GM23338 (cell line): ENCODE results near the gene CACNA1C. TPM values are rescaled to one million over a fixed set of nuclear protein-coding genes. Genes with fewer than 3 reads are reported as not detected.

Source experiments
- ATAC-seq: fragments of 200-7000 bp; cut with Tn5 transposase; 3 replicates; pipeline ENCODE4 v1.9.1; 2020
- DNase-seq: peaks from one replicate; pipeline ENCODE4 v3.0.0-alpha.2; 2015; ENCODE audit warnings: low spot score
- H2AFZ ChIP-seq: fragments of 200-600 bp; sonication (generic); 2 replicates; pipeline ENCODE4 v1.8.0; 2016; ENCODE audit warnings: antibody characterized with exemption, mild to moderate bottlenecking, moderate library complexity
- H3F3A ChIP-seq: fragments of 200-600 bp; sonication (generic); replicated peaks from 2 replicates; pipeline ENCODE4 v1.8.0; 2017; ENCODE audit warnings: antibody characterized with exemption, mixed run types, low read depth
- H3K27ac ChIP-seq: fragments of 200-600 bp; sonication (generic); 2 replicates; pipeline ENCODE4 v1.6.1; 2016; ENCODE audit warnings: low read depth
- H3K27me3 ChIP-seq: fragments of 200-600 bp; sonication (generic); 2 replicates; pipeline ENCODE4 v1.8.0; 2016; ENCODE audit warnings: mild to moderate bottlenecking, mixed run types, moderate library complexity; ENCODE audit not compliant: insufficient read depth
- H3K36me3 ChIP-seq: fragments of 200-600 bp; sonication (generic); 2 replicates; pipeline ENCODE4 v1.8.0; 2016; ENCODE audit warnings: mild to moderate bottlenecking; ENCODE audit not compliant: insufficient read depth
- H3K4me1 ChIP-seq: fragments of 200-600 bp; sonication (generic); 2 replicates; pipeline ENCODE4 v1.8.0; 2016; ENCODE audit warnings: mild to moderate bottlenecking, moderate library complexity; ENCODE audit not compliant: insufficient read depth
- H3K4me2 ChIP-seq: fragments of 200-600 bp; sonication (generic); 2 replicates; pipeline ENCODE4 v1.7.1; 2017; ENCODE audit warnings: mixed run types
- H3K4me3 ChIP-seq: fragments of 200-600 bp; sonication (generic); 2 replicates; pipeline ENCODE4 v1.6.1; 2016; ENCODE audit warnings: mixed run types
- H3K79me2 ChIP-seq: fragments of 200-600 bp; sonication (generic); replicated peaks from 2 replicates; pipeline ENCODE4 v1.8.0; 2017; ENCODE audit warnings: mild to moderate bottlenecking; ENCODE audit not compliant: insufficient read depth
- H3K9me2 ChIP-seq: fragments of 200-600 bp; sonication (generic); 2 replicates; pipeline ENCODE4 v1.8.0; 2017; ENCODE audit not compliant: insufficient read depth
- H4K20me1 ChIP-seq: fragments of 200-600 bp; sonication (generic); replicated peaks from 2 replicates; pipeline ENCODE4 v1.8.0; 2017; ENCODE audit warnings: mild to moderate bottlenecking; ENCODE audit not compliant: insufficient read depth
- H3K27ac Mint-ChIP-seq: 2 replicates; pipeline ENCODE4 v1.8.0; 2020; ENCODE audit warnings: inconsistent platforms, mild to moderate bottlenecking, moderate library complexity, mixed read lengths
- H3K27me3 Mint-ChIP-seq: 3 replicates; pipeline ENCODE4 v1.8.0; 2022; ENCODE audit warnings: low read depth, mild to moderate bottlenecking, moderate library complexity, mixed read lengths, inconsistent platforms; ENCODE audit not compliant: insufficient read depth, poor library complexity
- H3K36me3 Mint-ChIP-seq: 3 replicates; pipeline ENCODE4 v1.8.0; 2021; ENCODE audit warnings: low read depth, mild to moderate bottlenecking, inconsistent platforms, moderate library complexity, mixed read lengths
- H3K4me1 Mint-ChIP-seq: 3 replicates; pipeline ENCODE4 v1.8.0; 2020; ENCODE audit warnings: mild to moderate bottlenecking, inconsistent platforms, mixed read lengths
- H3K4me3 Mint-ChIP-seq: 3 replicates; pipeline ENCODE4 v1.8.0; 2021; ENCODE audit warnings: moderate library complexity, mild to moderate bottlenecking, inconsistent platforms, mixed read lengths
- H3K9me3 Mint-ChIP-seq: 3 replicates; pipeline ENCODE4 v1.8.0; 2020; ENCODE audit warnings: moderate library complexity, mild to moderate bottlenecking, inconsistent platforms, mixed read lengths
- CREB1 ChIP-seq: fragments of 250-450 bp; sonication (Bioruptor Pico); IDR thresholded peaks from 2 replicates; pipeline ENCODE4 v1.5.0; 2020; ENCODE audit warnings: low read depth, mild to moderate bottlenecking, moderate library complexity
- EZH2 ChIP-seq: fragments of 200-600 bp; sonication (generic); IDR thresholded peaks from one replicate; pipeline ENCODE4 v1.8.0; 2017; ENCODE audit warnings: antibody characterized with exemption, mild to moderate bottlenecking, low read depth; ENCODE audit not compliant: unreplicated experiment
- EZH2phosphoT487 ChIP-seq: fragments of 200-600 bp; sonication (generic); IDR thresholded peaks from one replicate; pipeline ENCODE4 v1.8.1; 2018; ENCODE audit warnings: antibody characterized with exemption; ENCODE audit not compliant: unreplicated experiment
- STAT1 ChIP-seq: IDR thresholded peaks from one replicate; pipeline ENCODE4 v1.6.1; 2016; ENCODE audit warnings: antibody characterized with exemption; ENCODE audit not compliant: unreplicated experiment
- ZNF331 ChIP-seq: fragments of 250-450 bp; sonication (Bioruptor Pico); IDR thresholded peaks from 2 replicates; pipeline ENCODE4 v1.5.0; 2020; ENCODE audit warnings: low read depth, mild to moderate bottlenecking, moderate library complexity
- polyA plus RNA-seq: library from polyadenylated mRNA; unstranded; fragments of >200 nt; fragmentation: Nextera tagmentation; extraction: Ambion mirVana; gene quantifications from 2 replicates; pipeline ENCODE4 v1.2.1, GENCODE V29; 2016
- total RNA-seq: library from RNA; depleted of rRNA; stranded (reverse); fragments of >200 nt; shearing (Covaris generic); gene quantifications from 2 replicates; pipeline ENCODE4 v1.2.3, GENCODE V29; 2014
- TF ChIP-seq, protein P1 (sequence below): IDR thresholded peaks from 2 replicates; pipeline ENCODE4 v1.6.1; 2016; ENCODE audit warnings: antibody characterized with exemption
- TF ChIP-seq, protein P2 (sequence below): IDR thresholded peaks from one replicate; pipeline ENCODE4 v1.6.1; 2018; ENCODE audit warnings: antibody characterized with exemption; ENCODE audit not compliant: unreplicated experiment
- TF ChIP-seq, protein P3 (sequence below): fragments of 250-450 bp; sonication (Bioruptor Pico); IDR thresholded peaks from 2 replicates; pipeline ENCODE4 v1.5.0; 2020; ENCODE audit warnings: mild to moderate bottlenecking, moderate library complexity

Gene CACNA1C
- total and polyA plus RNA-seq, 2 experiments from 2014 or later, result 0.78 to 2.1 TPM

DNA sequence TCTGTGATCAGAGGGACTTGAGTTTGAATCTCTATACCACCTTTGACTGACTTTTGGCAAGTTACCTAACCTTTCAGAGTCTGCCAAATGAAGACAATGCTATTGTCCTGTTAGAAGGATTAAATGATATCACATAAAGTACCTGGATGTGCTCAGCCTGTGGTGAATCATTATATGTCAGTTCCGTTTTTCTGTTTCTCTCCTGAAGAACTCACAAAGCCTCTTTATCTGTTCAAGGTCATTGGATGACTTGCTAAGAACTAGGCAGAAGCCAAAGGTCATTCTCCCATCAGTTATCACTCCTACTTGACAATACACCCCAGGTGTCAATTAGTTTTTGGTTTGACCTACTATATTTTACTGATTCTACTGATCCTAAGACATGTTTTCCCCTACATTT is 174.6 kb downstream of the CACNA1C start:
- H3K27me3 ChIP-seq, result no peaks in the 10 kb centered on the region
- no peak overlapping the region for H2AFZ ChIP-seq
- Mint-ChIP-seq H3K4me1 (peaks cover 7% of the 10 kb centered on the region), H3K4me3 (no peak overlapping the region), H3K9me3 (no peaks in the 10 kb centered on the region), H3K27ac (no peak overlapping the region), H3K27me3 (peaks cover 7% of the 10 kb centered on the region), H3K36me3 (no peaks in the 10 kb centered on the region)
- H3F3A ChIP-seq, result no peaks in the 10 kb centered on the region
- H4K20me1 ChIP-seq, result no peaks in the 10 kb centered on the region
- no peak for DNase-seq
- H3K9me2 ChIP-seq, result no peaks in the 10 kb centered on the region
- H3K27ac ChIP-seq, result no peak overlapping the region
- no peak overlapping the region for H3K4me3 ChIP-seq
- H3K4me1 ChIP-seq, result no peaks in the 10 kb centered on the region
- no peaks in the 10 kb centered on the region for H3K36me3 ChIP-seq
- H3K4me2 ChIP-seq, result no peak overlapping the region
- no peaks in the 10 kb centered on the region for H3K79me2 ChIP-seq
- ATAC-seq, result no peak
- TF ChIP-seq ZNF331 (no peak), EZH2phosphoT487 (no peak), EZH2 (no peak), CREB1 (CRISPR knock-in tag) (no peak), STAT1 (no peak)
- TF ChIP-seq, protein P1, sequence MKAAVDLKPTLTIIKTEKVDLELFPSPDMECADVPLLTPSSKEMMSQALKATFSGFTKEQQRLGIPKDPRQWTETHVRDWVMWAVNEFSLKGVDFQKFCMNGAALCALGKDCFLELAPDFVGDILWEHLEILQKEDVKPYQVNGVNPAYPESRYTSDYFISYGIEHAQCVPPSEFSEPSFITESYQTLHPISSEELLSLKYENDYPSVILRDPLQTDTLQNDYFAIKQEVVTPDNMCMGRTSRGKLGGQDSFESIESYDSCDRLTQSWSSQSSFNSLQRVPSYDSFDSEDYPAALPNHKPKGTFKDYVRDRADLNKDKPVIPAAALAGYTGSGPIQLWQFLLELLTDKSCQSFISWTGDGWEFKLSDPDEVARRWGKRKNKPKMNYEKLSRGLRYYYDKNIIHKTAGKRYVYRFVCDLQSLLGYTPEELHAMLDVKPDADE, result no peak
- TF ChIP-seq, protein P2, sequence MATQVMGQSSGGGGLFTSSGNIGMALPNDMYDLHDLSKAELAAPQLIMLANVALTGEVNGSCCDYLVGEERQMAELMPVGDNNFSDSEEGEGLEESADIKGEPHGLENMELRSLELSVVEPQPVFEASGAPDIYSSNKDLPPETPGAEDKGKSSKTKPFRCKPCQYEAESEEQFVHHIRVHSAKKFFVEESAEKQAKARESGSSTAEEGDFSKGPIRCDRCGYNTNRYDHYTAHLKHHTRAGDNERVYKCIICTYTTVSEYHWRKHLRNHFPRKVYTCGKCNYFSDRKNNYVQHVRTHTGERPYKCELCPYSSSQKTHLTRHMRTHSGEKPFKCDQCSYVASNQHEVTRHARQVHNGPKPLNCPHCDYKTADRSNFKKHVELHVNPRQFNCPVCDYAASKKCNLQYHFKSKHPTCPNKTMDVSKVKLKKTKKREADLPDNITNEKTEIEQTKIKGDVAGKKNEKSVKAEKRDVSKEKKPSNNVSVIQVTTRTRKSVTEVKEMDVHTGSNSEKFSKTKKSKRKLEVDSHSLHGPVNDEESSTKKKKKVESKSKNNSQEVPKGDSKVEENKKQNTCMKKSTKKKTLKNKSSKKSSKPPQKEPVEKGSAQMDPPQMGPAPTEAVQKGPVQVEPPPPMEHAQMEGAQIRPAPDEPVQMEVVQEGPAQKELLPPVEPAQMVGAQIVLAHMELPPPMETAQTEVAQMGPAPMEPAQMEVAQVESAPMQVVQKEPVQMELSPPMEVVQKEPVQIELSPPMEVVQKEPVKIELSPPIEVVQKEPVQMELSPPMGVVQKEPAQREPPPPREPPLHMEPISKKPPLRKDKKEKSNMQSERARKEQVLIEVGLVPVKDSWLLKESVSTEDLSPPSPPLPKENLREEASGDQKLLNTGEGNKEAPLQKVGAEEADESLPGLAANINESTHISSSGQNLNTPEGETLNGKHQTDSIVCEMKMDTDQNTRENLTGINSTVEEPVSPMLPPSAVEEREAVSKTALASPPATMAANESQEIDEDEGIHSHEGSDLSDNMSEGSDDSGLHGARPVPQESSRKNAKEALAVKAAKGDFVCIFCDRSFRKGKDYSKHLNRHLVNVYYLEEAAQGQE, result no peak
- TF ChIP-seq, protein P3, sequence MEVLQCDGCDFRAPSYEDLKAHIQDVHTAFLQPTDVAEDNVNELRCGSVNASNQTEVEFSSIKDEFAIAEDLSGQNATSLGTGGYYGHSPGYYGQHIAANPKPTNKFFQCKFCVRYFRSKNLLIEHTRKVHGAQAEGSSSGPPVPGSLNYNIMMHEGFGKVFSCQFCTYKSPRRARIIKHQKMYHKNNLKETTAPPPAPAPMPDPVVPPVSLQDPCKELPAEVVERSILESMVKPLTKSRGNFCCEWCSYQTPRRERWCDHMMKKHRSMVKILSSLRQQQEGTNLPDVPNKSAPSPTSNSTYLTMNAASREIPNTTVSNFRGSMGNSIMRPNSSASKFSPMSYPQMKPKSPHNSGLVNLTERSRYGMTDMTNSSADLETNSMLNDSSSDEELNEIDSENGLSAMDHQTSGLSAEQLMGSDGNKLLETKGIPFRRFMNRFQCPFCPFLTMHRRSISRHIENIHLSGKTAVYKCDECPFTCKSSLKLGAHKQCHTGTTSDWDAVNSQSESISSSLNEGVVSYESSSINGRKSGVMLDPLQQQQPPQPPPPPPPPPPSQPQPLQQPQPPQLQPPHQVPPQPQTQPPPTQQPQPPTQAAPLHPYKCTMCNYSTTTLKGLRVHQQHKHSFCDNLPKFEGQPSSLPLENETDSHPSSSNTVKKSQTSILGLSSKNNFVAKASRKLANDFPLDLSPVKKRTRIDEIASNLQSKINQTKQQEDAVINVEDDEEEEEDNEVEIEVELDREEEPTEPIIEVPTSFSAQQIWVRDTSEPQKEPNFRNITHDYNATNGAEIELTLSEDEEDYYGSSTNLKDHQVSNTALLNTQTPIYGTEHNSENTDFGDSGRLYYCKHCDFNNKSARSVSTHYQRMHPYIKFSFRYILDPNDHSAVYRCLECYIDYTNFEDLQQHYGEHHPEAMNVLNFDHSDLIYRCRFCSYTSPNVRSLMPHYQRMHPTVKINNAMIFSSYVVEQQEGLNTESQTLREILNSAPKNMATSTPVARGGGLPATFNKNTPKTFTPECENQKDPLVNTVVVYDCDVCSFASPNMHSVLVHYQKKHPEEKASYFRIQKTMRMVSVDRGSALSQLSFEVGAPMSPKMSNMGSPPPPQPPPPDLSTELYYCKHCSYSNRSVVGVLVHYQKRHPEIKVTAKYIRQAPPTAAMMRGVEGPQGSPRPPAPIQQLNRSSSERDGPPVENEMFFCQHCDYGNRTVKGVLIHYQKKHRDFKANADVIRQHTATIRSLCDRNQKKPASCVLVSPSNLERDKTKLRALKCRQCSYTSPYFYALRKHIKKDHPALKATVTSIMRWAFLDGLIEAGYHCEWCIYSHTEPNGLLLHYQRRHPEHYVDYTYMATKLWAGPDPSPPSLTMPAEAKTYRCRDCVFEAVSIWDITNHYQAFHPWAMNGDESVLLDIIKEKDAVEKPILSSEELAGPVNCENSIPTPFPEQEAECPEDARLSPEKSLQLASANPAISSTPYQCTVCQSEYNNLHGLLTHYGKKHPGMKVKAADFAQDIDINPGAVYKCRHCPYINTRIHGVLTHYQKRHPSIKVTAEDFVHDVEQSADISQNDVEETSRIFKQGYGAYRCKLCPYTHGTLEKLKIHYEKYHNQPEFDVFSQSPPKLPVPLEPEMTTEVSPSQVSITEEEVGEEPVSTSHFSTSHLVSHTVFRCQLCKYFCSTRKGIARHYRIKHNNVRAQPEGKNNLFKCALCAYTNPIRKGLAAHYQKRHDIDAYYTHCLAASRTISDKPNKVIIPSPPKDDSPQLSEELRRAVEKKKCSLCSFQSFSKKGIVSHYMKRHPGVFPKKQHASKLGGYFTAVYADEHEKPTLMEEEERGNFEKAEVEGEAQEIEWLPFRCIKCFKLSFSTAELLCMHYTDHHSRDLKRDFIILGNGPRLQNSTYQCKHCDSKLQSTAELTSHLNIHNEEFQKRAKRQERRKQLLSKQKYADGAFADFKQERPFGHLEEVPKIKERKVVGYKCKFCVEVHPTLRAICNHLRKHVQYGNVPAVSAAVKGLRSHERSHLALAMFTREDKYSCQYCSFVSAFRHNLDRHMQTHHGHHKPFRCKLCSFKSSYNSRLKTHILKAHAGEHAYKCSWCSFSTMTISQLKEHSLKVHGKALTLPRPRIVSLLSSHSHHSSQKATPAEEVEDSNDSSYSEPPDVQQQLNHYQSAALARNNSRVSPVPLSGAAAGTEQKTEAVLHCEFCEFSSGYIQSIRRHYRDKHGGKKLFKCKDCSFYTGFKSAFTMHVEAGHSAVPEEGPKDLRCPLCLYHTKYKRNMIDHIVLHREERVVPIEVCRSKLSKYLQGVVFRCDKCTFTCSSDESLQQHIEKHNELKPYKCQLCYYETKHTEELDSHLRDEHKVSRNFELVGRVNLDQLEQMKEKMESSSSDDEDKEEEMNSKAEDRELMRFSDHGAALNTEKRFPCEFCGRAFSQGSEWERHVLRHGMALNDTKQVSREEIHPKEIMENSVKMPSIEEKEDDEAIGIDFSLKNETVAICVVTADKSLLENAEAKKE (CRISPR knock-in tag), result no peak
